DND-41 (cell line): ENCODE data around the gene XRN2.

Experiments
- CTCF ChIP-seq: IDR thresholded peaks from 2 replicates; pipeline ENCODE4 v1.5.1; 2012; ENCODE audit warnings: borderline replicate concordance, low read length, moderate library complexity, mild to moderate bottlenecking; ENCODE audit not compliant: poor library complexity, severe bottlenecking; ENCODE audit errors: extremely low read depth
- EZH2 ChIP-seq: IDR thresholded peaks from 3 replicates; pipeline ENCODE4 v1.6.1; 2012; ENCODE audit warnings: borderline replicate concordance, low read depth, mild to moderate bottlenecking, moderate library complexity, low read length, inconsistent platforms; ENCODE audit not compliant: severe bottlenecking

GRCh38 chr20:21360705-21361104, 57.6 kb downstream of the XRN2 start:
- TF ChIP-seq EZH2, result no peak
- TF ChIP-seq CTCF, result no peak
